Esophagus (tissue), 2 donors: ENCODE results near the gene RXRB. TPM values are rescaled to one million over a fixed set of nuclear protein-coding genes. Genes with fewer than 3 reads are reported as not detected.

Experiments used
- H3K27ac ChIP-seq, 2 donors: one replicate each; pipeline ENCODE4 v1.5.1; 2013; ENCODE audit warnings: low read depth in 2 of 2, mild to moderate bottlenecking in 2 of 2, inconsistent platforms in 1 of 2, low read length in 1 of 2, moderate library complexity in 1 of 2
- H3K27me3 ChIP-seq, 2 donors: one replicate each; pipeline ENCODE4 v1.6.1; 2013; ENCODE audit warnings: low read length in 2 of 2, control low read depth in 1 of 2, mild to moderate bottlenecking in 1 of 2; ENCODE audit not compliant: insufficient read depth in 2 of 2, control insufficient read depth in 1 of 2
- H3K36me3 ChIP-seq, 2 donors: one replicate each; pipeline ENCODE4 v1.6.1; 2013; ENCODE audit warnings: low read length in 1 of 2; ENCODE audit not compliant: control insufficient read depth in 2 of 2, insufficient read depth in 2 of 2
- H3K4me1 ChIP-seq, 2 donors: one replicate each; pipeline ENCODE4 v1.6.1; 2013; ENCODE audit warnings: low read length in 1 of 2; ENCODE audit not compliant: control insufficient read depth in 2 of 2, insufficient read depth in 2 of 2
- H3K4me3 ChIP-seq, 2 donors: one replicate each; pipeline ENCODE4 v1.5.1; 2013; ENCODE audit warnings: low read length in 2 of 2, mild to moderate bottlenecking in 2 of 2, low read depth in 1 of 2, moderate library complexity in 1 of 2
- H3K9me3 ChIP-seq, 2 donors: one replicate each; pipeline ENCODE4 v1.6.1; 2013; ENCODE audit warnings: mild to moderate bottlenecking in 2 of 2, low read depth in 1 of 2, low read length in 1 of 2, moderate library complexity in 1 of 2; ENCODE audit not compliant: control insufficient read depth in 2 of 2, insufficient read depth in 1 of 2
- WGBS, 2 donors: extraction: QIAGEN DNeasy Blood & Tissue Kit; methylation state at CpG; one replicate each; pipeline ENCODE4 v1.1.7; 2013; 5-methylcytosine and 5-hydroxymethylcytosine counted together
- polyA plus RNA-seq, 2 donors: library from polyadenylated mRNA; stranded (reverse); fragments of 200-250 nt; gene quantifications; one replicate each; pipeline ENCODE4 v1.2.3, GENCODE V29; 2013
- donor health status: healthy with polysubstance abuse.
- donor health status: Bipolar disorder and iron deficiency.

RXRB gene
- polyA plus RNA-seq, result 10 to 100 TPM; 24.4 to 30.0 TPM

DNA sequence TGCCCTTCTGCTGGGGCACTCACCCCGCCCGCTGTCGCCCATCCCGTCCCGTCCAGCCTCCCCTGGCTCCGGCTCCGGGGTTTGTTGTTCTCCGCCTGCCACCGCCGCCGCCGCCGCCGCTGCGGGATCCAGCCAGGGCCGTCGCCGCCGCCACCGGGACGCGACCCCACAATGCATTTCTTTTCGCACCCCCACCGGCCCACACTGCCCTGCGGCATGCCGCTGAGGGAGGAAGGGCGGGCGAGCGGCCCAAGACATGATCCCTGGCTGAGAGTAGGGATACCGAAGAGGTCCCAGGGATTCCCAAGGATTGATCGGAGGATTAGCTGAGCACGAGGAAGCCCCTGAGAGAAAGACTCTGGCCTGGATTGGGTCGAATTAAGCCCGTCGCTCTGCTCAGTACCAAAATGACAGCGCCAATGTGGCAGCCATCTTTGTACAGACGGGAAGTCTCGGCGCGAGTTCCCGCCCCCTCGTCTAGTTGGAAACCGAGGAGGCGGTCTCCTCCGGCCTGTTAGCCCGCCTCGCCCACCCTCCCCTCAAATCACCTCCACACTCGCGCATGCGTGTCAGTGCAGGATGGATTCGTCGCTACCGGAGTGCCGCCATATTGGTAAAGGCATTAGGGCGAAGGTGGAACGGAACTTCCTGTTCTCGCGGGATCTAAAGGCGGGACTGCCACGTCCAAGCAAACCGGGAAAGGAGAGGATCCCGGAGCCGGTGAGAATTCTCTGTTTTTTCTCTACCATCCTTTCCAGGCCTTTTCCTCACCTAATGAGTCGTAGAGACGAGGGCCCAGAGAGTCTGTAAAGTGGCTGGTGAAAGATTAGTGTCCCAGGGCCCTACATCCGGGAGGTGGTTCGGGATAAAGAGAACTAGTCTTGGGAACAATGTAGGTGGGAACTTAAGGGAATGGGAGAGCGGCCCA is at the start of gene RXRB, which contains the start of gene SLC39A7:
RXRB (minus strand) TSS at position 447 of the 928 bp plus-strand sequence; CDS start at position 258, 189 bp downstream.
SLC39A7 (plus strand) TSS at position 649 of the 928 bp plus-strand sequence. CDS start 379 bp downstream, outside the sequence.
- peak within 1 kb of the TSS; percentile 91 to 94 for H3K4me3 ChIP-seq
- H3K4me1 ChIP-seq, result peaks cover 15 to 19% of the 10 kb centered on the region in 2 donors
- peak within 1 kb of the TSS; percentile 95 to 99 for H3K27ac ChIP-seq
- WGBS, 2 donors, result 0% methylated on average over 49 to 68 of the region's 68 CpGs
- no peaks in the 10 kb centered on the region for H3K27me3 ChIP-seq
- peaks cover 15 to 30% of the 10 kb centered on the region in 2 donors for H3K36me3 ChIP-seq
- no peaks in the 10 kb centered on the region for H3K9me3 ChIP-seq

DNA sequence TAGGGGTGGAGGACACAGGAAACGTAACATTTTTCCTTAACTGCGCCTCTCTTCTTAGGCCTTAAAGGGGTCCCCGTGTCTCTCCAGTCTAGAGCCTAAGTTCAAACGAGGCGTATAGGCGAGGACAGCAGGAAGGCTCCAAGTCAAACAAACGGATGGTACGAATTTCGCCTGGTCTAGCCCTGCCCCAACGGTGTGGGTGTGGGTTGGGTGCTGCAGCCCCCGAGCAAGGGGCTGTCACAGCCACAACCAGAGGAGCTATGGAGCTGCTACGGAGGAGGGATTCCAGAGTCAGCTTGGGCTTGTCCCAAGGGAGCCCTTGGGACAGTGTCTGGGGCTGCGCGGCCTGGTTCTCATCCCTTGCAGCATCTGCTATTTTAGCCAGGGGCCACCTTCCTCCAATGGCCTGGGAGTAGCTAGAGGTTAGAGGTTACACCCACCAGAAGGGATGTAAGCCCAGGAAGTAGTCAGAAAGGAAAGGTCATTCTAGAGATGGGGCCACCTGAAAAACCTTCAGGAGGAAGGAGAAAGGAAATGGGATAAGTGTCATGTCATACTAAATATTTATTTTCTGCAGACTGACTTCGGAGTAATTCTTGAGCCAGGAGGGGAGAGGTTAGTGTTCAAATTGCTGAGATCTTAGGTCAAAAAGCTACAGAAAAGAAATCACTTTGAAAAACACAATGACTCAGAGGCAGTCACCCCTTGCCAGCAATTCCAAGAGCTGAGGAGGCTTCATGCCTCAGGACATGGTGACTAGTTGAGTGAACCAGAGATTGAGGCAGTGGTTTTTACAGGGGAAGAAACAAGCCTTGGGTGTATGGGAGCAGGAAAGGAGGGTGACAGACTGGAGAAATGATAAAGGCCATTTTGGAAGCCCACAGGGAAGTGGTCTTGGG is 49.5 kb upstream of the RXRB start:
- H3K36me3 ChIP-seq, result peaks cover 0 to 4% of the 10 kb centered on the region in 2 donors
- no peaks in the 10 kb centered on the region for H3K9me3 ChIP-seq
- H3K27ac ChIP-seq, result peak overlapping the region; percentile 96 to 99
- no peaks in the 10 kb centered on the region for H3K27me3 ChIP-seq
- peaks cover 7 to 12% of the 10 kb centered on the region in 2 donors for H3K4me1 ChIP-seq
- H3K4me3 ChIP-seq, result peak overlapping the region; percentile 59 to 62
- WGBS, 2 donors, result 10 to 18% methylated on average over 15 of the region's 15 CpGs

GRCh38 chr6:33248932-33249731 is 48.7 kb upstream of the RXRB start:
- no peaks in the 10 kb centered on the region for H3K27me3 ChIP-seq
- no peaks in the 10 kb centered on the region for H3K9me3 ChIP-seq
- 0 to 1% methylated on average over 58 of the region's 58 CpGs for WGBS, 2 donors
- H3K4me1 ChIP-seq, result peaks cover 7 to 12% of the 10 kb centered on the region in 2 donors
- H3K36me3 ChIP-seq, result peaks cover 0 to 4% of the 10 kb centered on the region in 2 donors
- H3K27ac ChIP-seq, result peak overlapping the region; percentile 96 to 99
- H3K4me3 ChIP-seq, result peak overlapping the region; percentile 59 to 62

DNA sequence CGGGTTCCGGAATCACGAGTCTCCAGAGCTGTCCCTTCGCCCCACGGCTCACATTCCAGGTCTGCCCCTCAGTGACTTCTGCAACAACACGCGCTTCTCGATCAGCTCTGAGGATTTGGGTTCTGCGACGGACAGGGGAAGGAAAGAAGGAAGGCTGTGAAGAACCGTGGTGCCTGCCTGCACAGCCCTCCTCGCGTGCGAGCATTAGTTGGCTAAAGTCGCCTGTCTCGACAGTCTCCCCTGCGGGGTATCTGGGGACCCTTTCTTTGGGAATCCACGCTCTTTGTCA is 48.1 kb upstream of the RXRB start:
- H3K9me3 ChIP-seq, result no peaks in the 10 kb centered on the region
- peak overlapping the region; percentile 35 to 51 for H3K4me3 ChIP-seq
- WGBS, 2 donors, result 0 to 1% methylated on average over 18 of the region's 18 CpGs
- peak overlapping the region; percentile 85 to 97 for H3K27ac ChIP-seq
- peaks cover 0 to 4% of the 10 kb centered on the region in 2 donors for H3K36me3 ChIP-seq
- no peaks in the 10 kb centered on the region for H3K27me3 ChIP-seq
- H3K4me1 ChIP-seq, result peaks cover 7 to 12% of the 10 kb centered on the region in 2 donors

- Histone ChIP-seq H3K27me3 (no peaks in the 10 kb centered on the region), H3K36me3 (peaks cover 0 to 4% of the 10 kb centered on the region in 2 donors), H3K4me1 (peaks cover 7 to 12% of the 10 kb centered on the region in 2 donors), H3K4me3 (peak overlapping the region; percentile 35 to 51), H3K27ac (peak overlapping the region; percentile 85 to 97), H3K9me3 (no peaks in the 10 kb centered on the region)
- WGBS, 2 donors, result 2% methylated on average over 28 of the region's 28 CpGs
Measured at GRCh38 chr6:33247977-33248642, 47.6 kb upstream of the RXRB start.

- no peak overlapping the region for H3K27ac ChIP-seq
- no peaks in the 10 kb centered on the region for H3K4me1 ChIP-seq
- H3K27me3 ChIP-seq, result no peaks in the 10 kb centered on the region
- no peak overlapping the region for H3K4me3 ChIP-seq
- H3K9me3 ChIP-seq, result no peaks in the 10 kb centered on the region
- H3K36me3 ChIP-seq, result no peaks in the 10 kb centered on the region
- 28 to 34% methylated on average over 1 of the region's 1 CpG for WGBS, 2 donors
Measured at GRCh38 chr6:33243476-33243875, 43.0 kb upstream of the RXRB start.

GRCh38 chr6:33241968-33242367 is 41.5 kb upstream of the RXRB start:
- Histone ChIP-seq H3K36me3 (no peaks in the 10 kb centered on the region), H3K27ac (no peak overlapping the region), H3K27me3 (no peaks in the 10 kb centered on the region), H3K9me3 (no peaks in the 10 kb centered on the region), H3K4me1 (no peaks in the 10 kb centered on the region), H3K4me3 (no peak overlapping the region)
- 58 to 60% methylated on average over 3 of the region's 3 CpGs for WGBS, 2 donors

DNA sequence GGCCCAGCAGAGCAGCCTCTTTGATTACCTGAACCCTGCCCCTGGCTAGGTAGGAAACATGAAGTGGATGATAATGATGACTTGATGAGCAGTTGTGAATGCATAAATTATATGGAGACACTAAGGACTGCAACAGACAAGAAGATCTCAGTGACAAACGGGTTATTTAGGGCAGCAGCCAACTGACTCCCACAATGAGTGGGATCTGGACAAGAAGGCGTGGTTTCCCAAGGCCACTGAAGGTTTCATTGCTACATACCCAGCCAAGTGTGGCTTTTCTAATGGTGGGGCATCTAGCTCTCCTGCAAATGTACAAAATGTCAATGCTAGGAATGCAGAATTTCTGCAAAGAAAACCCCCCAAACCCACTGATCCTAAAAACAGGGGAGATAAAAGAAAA is 37.3 kb upstream of the RXRB start:
- WGBS, 2 donors, result 61 to 68% methylated on average over 2 of the region's 2 CpGs
- no peaks in the 10 kb centered on the region for H3K27me3 ChIP-seq

More for the DNA sequence above, 37.3 kb upstream of the RXRB start:
- Histone ChIP-seq H3K27ac (no peak overlapping the region), H3K4me3 (no peak overlapping the region), H3K4me1 (no peaks in the 10 kb centered on the region), H3K9me3 (peaks cover 0 to 3% of the 10 kb centered on the region in 2 donors), H3K36me3 (no peaks in the 10 kb centered on the region)
